Kidney epithelial cell (primary cell): Measurements from ENCODE around the gene FAHD1. TPM values are rescaled to one million over a fixed set of nuclear protein-coding genes. Genes with fewer than 3 reads are reported as not detected.

Experiments used
- DNase-seq: peaks from one replicate; pipeline ENCODE4 v3.0.0-alpha.2; 2010; ENCODE audit warnings: low read depth
- H3K27me3 ChIP-seq: 2 replicates; pipeline ENCODE4 v1.6.0; 2011; ENCODE audit warnings: low read length; ENCODE audit not compliant: control insufficient read depth, insufficient read depth
- H3K36me3 ChIP-seq: 2 replicates; pipeline ENCODE4 v1.5.1; 2011; ENCODE audit warnings: low read length; ENCODE audit not compliant: control insufficient read depth, insufficient read depth
- H3K4me3 ChIP-seq: 2 replicates; pipeline ENCODE4 v1.5.1; 2011; ENCODE audit warnings: low read depth, mild to moderate bottlenecking, control low read depth, low read length
- total RNA-seq: library from RNA; depleted of rRNA; stranded (reverse); fragments of >200 nt; gene quantifications from 2 replicates; pipeline ENCODE4 v1.2.3, GENCODE V29; 2015
- TF ChIP-seq, protein P1 (sequence below): IDR thresholded peaks from 2 replicates; pipeline ENCODE4 v1.5.1; 2011; ENCODE audit warnings: mild to moderate bottlenecking, moderate library complexity, low read length, control low read depth, inconsistent platforms; ENCODE audit not compliant: insufficient read depth, poor library complexity, severe bottlenecking

FAHD1 gene
- total RNA-seq, 1 donor from 2014 or later = 59.7 TPM

- H3K4me3 ChIP-seq = no peak overlapping the region
- no peak for DNase-seq
- H3K36me3 ChIP-seq = no peaks in the 10 kb centered on the region
- TF ChIP-seq, protein P1, sequence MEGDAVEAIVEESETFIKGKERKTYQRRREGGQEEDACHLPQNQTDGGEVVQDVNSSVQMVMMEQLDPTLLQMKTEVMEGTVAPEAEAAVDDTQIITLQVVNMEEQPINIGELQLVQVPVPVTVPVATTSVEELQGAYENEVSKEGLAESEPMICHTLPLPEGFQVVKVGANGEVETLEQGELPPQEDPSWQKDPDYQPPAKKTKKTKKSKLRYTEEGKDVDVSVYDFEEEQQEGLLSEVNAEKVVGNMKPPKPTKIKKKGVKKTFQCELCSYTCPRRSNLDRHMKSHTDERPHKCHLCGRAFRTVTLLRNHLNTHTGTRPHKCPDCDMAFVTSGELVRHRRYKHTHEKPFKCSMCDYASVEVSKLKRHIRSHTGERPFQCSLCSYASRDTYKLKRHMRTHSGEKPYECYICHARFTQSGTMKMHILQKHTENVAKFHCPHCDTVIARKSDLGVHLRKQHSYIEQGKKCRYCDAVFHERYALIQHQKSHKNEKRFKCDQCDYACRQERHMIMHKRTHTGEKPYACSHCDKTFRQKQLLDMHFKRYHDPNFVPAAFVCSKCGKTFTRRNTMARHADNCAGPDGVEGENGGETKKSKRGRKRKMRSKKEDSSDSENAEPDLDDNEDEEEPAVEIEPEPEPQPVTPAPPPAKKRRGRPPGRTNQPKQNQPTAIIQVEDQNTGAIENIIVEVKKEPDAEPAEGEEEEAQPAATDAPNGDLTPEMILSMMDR = no peak
- no peaks in the 10 kb centered on the region for H3K27me3 ChIP-seq
These were observed 47.0 kb upstream of the FAHD1 start for GRCh38 chr16:1779741-1780676.

DNA sequence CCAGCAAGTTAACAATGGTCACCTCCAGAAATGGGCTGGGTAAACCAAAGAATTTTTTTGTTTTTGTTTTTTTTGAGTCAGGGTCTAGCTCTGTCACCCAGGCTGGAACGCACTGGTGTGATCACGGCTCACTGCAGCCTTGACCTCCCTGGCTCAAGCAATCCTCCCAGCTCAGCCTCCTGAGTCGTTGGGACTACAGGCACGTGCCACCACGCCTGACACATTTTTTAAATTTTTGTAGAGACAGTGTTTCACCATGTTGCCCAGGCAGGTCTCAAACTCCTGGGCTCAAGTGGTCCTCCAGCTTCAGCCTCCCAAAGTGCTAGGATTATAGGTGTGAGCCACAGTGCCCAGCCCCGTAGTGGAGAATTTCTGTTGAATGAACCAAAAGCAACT, 46.3 kb upstream of the FAHD1 start:
- DNase-seq = no peak
- TF ChIP-seq, protein P1 = no peak
- no peaks in the 10 kb centered on the region for H3K27me3 ChIP-seq
- H3K36me3 ChIP-seq = no peaks in the 10 kb centered on the region
- H3K4me3 ChIP-seq = no peak overlapping the region

DNA sequence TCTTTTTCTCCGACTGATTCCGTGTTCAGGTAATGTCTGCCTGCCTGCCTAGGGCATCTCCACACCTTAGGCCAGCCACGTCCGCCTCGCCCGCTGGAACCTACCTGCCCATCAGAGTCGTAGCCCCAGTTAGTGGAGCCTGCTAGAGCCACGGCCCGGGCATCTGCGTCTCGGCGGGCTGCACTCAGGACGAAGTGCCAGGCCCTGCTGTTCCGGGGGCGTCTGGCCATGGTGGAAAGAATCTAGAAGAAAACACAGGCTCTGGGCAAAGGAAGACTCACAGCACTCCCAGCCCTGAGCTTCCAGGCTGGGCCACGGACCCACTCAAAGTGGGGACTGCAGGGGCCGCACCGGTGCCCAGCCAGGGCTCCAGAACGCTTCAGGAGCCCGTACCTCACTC, 45.8 kb upstream of the FAHD1 start:
- DNase-seq = no peak
- Histone ChIP-seq H3K27me3 (no peaks in the 10 kb centered on the region), H3K4me3 (peak overlapping the region; percentile 56), H3K36me3 (no peaks in the 10 kb centered on the region)
- TF ChIP-seq, protein P1 = no peak

GRCh38 chr16:1781758-1782407, 45.1 kb upstream of the FAHD1 start:
- H3K4me3 ChIP-seq = peak overlapping the region; percentile 56
- no peak for DNase-seq
- no peaks in the 10 kb centered on the region for H3K36me3 ChIP-seq
- TF ChIP-seq, protein P1 = no peak
- H3K27me3 ChIP-seq = no peaks in the 10 kb centered on the region

DNA sequence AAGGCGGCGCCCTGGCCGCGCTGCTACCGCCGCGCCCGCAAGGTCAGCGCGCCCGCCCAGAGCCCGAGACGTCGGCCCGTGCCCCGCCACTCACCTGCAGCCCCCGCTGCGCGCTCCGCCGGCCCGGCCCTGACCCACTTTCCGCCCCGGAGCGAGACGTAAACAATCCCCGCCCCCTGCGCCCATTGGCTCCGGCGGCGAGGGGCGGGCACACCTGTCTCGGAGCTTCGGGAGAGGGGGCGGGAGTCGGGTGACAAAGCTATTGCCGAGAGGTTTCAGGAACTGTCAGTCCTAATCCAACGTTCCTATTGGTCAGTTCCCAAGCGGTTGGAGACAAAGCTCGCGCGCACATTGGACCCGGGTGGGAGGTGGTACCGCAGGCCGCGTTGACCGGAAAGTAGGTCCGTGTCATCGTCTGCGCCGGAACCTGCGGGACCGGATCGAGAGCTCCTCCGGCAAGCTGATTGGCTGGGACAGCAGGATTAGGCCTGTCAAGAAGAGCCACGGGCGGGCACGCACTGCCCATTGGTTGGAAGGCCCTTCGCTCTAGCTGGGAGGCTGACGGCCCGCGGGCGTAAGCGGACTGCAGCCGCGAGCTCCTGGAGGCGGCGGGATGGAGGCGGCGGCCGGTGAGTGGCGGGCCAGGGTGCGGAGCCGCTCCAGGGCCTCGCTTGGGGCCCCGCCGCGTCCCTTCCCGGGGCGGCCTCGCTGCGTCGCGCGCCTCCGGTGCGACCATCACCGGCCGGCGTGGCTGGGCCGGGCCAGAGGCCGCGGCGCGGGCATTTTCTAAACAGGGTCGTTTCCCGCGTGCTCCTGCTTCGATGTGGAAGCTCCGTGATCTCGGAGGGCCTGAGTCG, 44.4 kb upstream of the FAHD1 start, which contains the start of the genes NUBP2 and SPSB3:
Gene NUBP2 (plus strand): TSS at position 553 of the 857 bp plus-strand sequence. CDS start 61 bp downstream, at position 614.
Gene SPSB3 (minus strand): TSS at position 164 of the 857 bp plus-strand sequence. CDS start 1,088 bp downstream, outside the sequence.
- peak; percentile 100 for DNase-seq
- Histone ChIP-seq H3K4me3 (peak within 1 kb of the TSS; percentile 82), H3K27me3 (no peaks in the 10 kb centered on the region), H3K36me3 (no peaks in the 10 kb centered on the region)
- TF ChIP-seq, protein P1 = no peak
